Stimulated activated naive B cell treated with anti-CD40 and anti-IgM and Interleukin-4, amounts not matched to agents 10 μg/mL and 1 μg/mL and 100 μg/mL, for 72 hours (primary cell): ENCODE results near the gene TRABD2B.
A peak's percentile ranks its signal among the peaks of the same experiment; 100 is the strongest.

ENCODE experiments used
- ATAC-seq, 2 donors: fragments of 150-1000 bp; cut with Tn5 transposase; replicated peaks; 2 replicates each; pipeline ENCODE4 v1.10.0; 2021; ENCODE audit warnings: moderate library complexity in 1 of 2
- DNase-seq: peaks from one replicate; pipeline ENCODE4 v3.0.0; 2021
- H3K27ac Mint-ChIP-seq: one replicate; pipeline ENCODE4 v1.8.0; 2022; ENCODE audit warnings: mild to moderate bottlenecking, mixed read lengths
- H3K27me3 Mint-ChIP-seq, 2 donors: one replicate each; pipeline ENCODE4 v1.8.0; 2022; ENCODE audit warnings: mixed read lengths in 2 of 2
- H3K36me3 Mint-ChIP-seq, 2 donors: one replicate each; pipeline ENCODE4 v1.8.0; 2022; ENCODE audit warnings: mixed read lengths in 2 of 2, mild to moderate bottlenecking in 1 of 2
- H3K4me1 Mint-ChIP-seq, 2 donors: one replicate each; pipeline ENCODE4 v1.8.0; 2022; ENCODE audit warnings: mixed read lengths in 2 of 2, mild to moderate bottlenecking in 1 of 2
- H3K4me3 Mint-ChIP-seq, 2 donors: one replicate each; pipeline ENCODE4 v1.8.0; 2022; ENCODE audit warnings: mild to moderate bottlenecking in 2 of 2, mixed read lengths in 2 of 2, moderate library complexity in 1 of 2
- H3K9me3 Mint-ChIP-seq, 2 donors: one replicate each; pipeline ENCODE4 v1.8.0; 2022; ENCODE audit warnings: mixed read lengths in 2 of 2, mild to moderate bottlenecking in 1 of 2

Gene TRABD2B

GRCh38 chr1:47865881-47866535 lies 131.2 kb downstream of the TRABD2B start:
- no peak overlapping the region for H3K27ac Mint-ChIP-seq
- H3K27me3 Mint-ChIP-seq: peaks cover 9 to 16% of the 10 kb centered on the region in 2 donors
- H3K9me3 Mint-ChIP-seq: no peaks in the 10 kb centered on the region
- no peak overlapping the region for H3K4me3 Mint-ChIP-seq
- no peaks in the 10 kb centered on the region for H3K4me1 Mint-ChIP-seq
- ATAC-seq: no peak
- H3K36me3 Mint-ChIP-seq: no peaks in the 10 kb centered on the region
- DNase-seq: no peak

DNA sequence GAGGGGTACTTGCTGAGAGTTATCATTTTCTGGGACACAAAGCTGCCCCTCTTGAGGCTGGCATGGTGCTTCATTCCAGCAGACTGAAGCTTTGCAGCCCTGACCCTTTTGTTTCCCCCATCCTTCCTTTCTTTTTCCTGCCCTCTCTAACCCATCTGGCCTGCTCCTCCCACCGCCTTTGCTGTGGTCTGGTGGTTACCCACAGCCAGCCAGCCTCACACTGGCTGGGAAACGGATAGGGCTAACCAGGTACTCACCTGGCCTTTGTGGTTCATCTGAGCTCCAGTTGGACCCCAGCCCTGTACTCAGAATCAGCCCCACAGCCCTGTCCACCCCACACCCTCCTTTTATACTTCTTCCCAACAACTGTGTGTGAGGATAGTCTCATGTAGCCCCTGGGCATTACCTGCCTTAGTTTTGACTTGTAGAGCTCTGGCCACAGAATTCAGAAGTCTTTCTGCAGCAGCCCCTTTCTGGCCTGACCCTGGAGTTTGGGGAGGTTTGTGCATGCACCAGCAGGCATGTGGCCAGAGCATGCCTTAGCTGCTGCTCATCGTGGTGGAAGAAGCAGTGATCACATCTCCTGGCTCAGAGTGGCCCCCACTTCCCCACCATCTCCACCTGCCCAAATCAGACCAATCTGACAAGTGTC lies 138.0 kb downstream of the TRABD2B start:
- Mint-ChIP-seq H3K4me3 (no peak overlapping the region), H3K9me3 (no peaks in the 10 kb centered on the region)

DNA sequence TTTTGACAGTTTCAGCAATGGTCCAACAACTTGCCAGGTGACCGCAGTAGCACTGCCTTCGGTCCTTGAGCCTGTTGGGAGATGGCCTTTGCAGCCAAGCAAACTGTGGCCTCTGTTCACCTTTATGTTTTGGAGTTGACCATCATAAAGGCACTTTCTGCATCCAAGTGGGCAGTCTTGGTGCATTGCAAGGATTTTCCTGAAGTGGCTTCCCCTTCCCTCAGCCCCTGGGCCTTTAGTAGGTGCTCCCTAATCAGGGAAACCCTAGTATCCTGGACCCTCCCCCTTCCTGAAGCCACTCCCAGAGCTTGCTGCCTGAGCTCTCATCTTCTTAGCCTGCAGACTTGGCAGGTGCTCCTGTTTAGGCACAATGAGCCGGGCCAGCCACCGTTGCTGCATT lies 140.2 kb downstream of the TRABD2B start:
- Mint-ChIP-seq H3K27me3 (peaks cover 4 to 11% of the 10 kb centered on the region in 2 donors), H3K36me3 (no peaks in the 10 kb centered on the region), H3K27ac (no peak overlapping the region), H3K4me1 (no peaks in the 10 kb centered on the region), H3K4me3 (no peak overlapping the region), H3K9me3 (no peaks in the 10 kb centered on the region)
- ATAC-seq: no peak
- DNase-seq: no peak

More for the DNA sequence above, 138.0 kb downstream of the TRABD2B start:
- H3K27ac Mint-ChIP-seq: no peak overlapping the region
- DNase-seq: no peak
- no peaks in the 10 kb centered on the region for H3K4me1 Mint-ChIP-seq
- ATAC-seq: no peak
- H3K27me3 Mint-ChIP-seq: peaks cover 4 to 11% of the 10 kb centered on the region in 2 donors
- no peaks in the 10 kb centered on the region for H3K36me3 Mint-ChIP-seq

DNA sequence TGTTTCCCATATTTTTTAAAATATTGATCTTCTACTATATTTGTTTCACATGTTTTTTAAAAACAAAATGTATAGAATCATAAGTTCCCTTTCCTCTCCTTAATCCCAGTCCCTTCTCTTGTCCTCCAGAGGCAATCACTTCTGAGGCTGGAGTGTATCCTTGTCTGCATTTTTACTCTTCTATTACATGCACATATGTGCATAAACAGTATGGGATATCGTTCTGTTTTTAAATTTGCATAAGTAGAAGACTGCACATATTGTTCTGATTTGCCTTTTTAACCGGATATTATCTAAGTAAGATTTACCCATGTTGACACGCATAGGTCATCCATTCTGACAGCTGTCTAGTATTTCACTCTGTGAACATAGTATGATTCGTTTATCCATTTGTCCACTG lies 142.0 kb downstream of the TRABD2B start:
- Mint-ChIP-seq H3K27ac (no peak overlapping the region), H3K4me3 (no peak overlapping the region), H3K36me3 (no peaks in the 10 kb centered on the region), H3K4me1 (no peaks in the 10 kb centered on the region), H3K27me3 (peaks cover 0 to 10% of the 10 kb centered on the region in 2 donors), H3K9me3 (no peaks in the 10 kb centered on the region)
- DNase-seq (no peak), ATAC-seq (no peak)

DNA sequence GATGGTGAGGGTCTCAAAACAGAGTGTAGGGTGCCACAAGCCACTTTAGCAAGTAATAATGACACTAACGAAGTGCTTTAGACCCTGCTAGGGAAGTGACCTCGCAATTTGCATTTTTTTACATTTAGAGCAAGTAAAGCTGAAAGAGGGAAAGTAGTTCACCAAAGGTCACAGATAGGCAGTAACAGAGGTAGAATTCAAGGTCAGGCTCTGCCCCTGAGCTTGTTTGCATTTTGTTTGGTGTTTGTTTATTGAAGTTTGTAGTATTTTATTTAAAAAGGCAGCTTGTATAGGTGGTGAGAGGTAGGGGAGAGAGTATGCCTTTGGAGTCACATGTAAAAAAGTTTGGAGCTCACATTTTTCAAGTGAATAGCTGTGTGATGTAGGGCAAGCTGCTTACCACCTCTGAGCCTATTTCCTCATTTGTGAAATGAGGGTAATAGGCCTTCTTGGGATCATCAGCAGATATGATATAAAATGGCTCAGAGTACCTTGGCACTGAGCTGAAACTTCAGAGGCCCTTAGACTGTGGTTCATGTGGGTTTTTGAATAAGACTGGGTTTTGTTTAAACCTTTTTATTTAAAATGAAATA lies 142.5 kb downstream of the TRABD2B start:
- H3K9me3 Mint-ChIP-seq: no peaks in the 10 kb centered on the region
- ATAC-seq (peak in 1 of 2 donors; percentile 30), DNase-seq (no peak)
- no peak overlapping the region for H3K4me3 Mint-ChIP-seq
- peaks cover 0 to 6% of the 10 kb centered on the region in 2 donors for H3K27me3 Mint-ChIP-seq
- H3K27ac Mint-ChIP-seq: no peak overlapping the region
- H3K4me1 Mint-ChIP-seq: no peaks in the 10 kb centered on the region
- no peaks in the 10 kb centered on the region for H3K36me3 Mint-ChIP-seq

- H3K27ac Mint-ChIP-seq: no peak overlapping the region
Measured at GRCh38 chr1:47853852-47854251, 143.3 kb downstream of the TRABD2B start.

DNA sequence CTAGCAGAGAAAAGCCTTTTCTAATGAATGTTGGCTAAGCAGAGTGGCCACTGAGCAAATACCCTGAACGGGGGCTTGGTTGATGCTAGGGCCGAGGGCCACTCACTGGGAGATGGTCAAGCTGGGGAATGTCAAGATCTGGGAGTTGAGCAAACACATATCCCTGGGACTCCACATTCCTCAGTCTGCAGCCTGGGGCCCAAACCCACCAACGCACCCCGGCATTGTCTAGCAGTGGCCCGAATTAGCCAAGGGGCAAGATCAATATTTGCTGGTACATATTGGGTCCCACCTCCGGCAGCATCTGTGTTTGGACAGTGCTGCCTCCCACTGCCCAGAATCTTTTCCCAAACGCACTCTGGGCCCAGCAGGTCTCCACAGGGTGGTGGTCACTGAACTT lies 144.1 kb downstream of the TRABD2B start:
- no peak for DNase-seq
- Mint-ChIP-seq H3K36me3 (no peaks in the 10 kb centered on the region), H3K27ac (no peak overlapping the region), H3K4me3 (no peak overlapping the region), H3K4me1 (no peaks in the 10 kb centered on the region), H3K9me3 (no peaks in the 10 kb centered on the region), H3K27me3 (no peaks in the 10 kb centered on the region)
- no peak for ATAC-seq

More at GRCh38 chr1:47853852-47854251, 143.3 kb downstream of the TRABD2B start:
- H3K4me3 Mint-ChIP-seq: no peak overlapping the region
- no peaks in the 10 kb centered on the region for H3K9me3 Mint-ChIP-seq
- no peaks in the 10 kb centered on the region for H3K36me3 Mint-ChIP-seq
- H3K4me1 Mint-ChIP-seq: no peaks in the 10 kb centered on the region
- DNase-seq (no peak), ATAC-seq (no peak)
- no peaks in the 10 kb centered on the region for H3K27me3 Mint-ChIP-seq

DNA sequence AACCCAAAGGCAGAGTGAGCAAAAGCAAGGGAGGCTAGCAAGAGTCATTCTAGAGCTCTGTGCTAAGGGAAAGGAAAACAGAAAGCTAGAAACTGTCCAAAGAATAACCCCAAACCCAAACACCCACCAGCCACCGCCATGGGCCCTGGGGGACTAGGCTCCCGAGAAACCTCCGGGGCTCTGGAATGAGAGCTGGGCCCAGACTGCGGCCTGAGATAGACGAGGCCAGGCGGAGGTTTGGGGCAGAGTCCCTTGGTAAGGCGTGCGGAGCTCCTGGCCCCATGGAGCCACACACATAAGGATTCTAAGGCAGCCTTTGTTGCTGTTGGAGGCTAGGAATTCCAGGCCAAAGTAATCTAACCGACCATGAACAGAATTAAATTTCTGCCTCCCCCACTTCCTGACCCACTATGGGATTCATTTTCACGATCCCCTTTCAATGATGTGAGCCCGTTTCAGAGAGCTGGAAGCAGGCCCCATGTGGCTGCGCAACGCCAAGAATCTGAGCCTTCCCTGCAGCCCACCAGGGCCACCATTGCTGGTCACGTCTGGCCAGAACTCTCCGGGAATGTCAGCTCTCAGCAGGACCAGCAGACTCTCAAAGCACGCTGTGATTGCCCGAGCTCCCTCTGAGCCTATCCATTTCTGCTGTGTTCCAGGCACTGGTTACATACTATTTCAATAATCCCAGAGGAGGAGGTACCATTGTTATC lies 145.0 kb downstream of the TRABD2B start:
- H3K4me1 Mint-ChIP-seq: no peaks in the 10 kb centered on the region
- H3K4me3 Mint-ChIP-seq: no peak overlapping the region
- no peak for ATAC-seq
- no peaks in the 10 kb centered on the region for H3K27me3 Mint-ChIP-seq
- H3K36me3 Mint-ChIP-seq: no peaks in the 10 kb centered on the region
- H3K9me3 Mint-ChIP-seq: no peaks in the 10 kb centered on the region
- no peak for DNase-seq
- H3K27ac Mint-ChIP-seq: no peak overlapping the region

DNA sequence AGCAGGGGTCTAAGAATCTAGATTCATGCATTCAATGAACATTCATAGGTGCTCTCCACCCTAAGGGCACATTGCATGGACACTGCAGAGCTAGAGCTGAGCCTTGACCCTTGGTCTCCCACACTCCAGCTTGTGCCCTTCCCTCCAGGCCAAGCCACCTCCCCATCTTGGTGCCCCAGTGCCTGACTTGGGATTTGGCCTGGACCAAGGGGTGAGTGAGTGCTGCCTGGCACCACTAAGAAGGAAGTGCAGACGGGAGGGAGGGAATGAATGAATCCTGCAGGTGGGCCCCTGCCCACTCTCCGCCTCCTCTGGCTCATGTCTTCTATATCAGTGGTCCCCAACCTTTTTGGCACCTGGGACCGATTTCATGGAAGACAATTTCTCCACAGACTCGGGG lies 146.7 kb downstream of the TRABD2B start:
- DNase-seq: no peak
- no peak overlapping the region for H3K4me3 Mint-ChIP-seq
- peaks cover 0 to 4% of the 10 kb centered on the region in 2 donors for H3K27me3 Mint-ChIP-seq
- ATAC-seq: no peak
- no peak overlapping the region for H3K27ac Mint-ChIP-seq
- H3K9me3 Mint-ChIP-seq: no peaks in the 10 kb centered on the region
- no peaks in the 10 kb centered on the region for H3K36me3 Mint-ChIP-seq
- H3K4me1 Mint-ChIP-seq: no peaks in the 10 kb centered on the region

DNA sequence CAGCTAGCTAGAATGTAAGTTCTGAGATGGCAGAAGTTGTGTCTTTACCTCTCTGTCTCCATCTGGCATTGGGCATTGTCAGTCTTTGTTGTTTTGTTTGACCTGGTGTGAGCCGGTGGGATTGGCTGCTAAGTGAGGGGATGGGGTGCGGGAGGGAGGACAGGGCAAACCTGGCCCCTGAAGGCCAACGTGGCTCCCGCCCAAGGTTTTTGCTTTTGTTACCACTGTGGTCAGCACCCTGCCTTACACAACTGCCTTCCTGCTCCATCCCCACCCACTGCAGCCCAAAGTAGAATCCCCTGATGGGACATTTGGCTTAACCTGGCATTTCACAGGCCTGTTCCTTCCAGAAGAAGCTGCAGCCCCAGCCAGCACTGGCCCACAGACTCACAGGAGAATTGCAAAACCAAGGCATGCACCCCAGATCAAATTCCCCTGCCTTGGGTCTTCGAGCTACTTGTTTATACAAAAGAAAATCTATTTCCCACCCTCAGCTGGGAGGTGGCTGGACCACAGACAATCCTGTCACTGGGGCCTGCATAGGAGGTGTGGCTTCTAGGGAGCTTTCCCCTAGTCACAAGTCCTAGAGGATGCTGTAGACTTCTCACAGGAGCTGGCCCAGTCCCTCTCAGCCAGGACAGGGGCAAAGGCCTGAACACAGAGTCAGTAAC lies 147.5 kb downstream of the TRABD2B start:
- H3K4me1 Mint-ChIP-seq: no peaks in the 10 kb centered on the region
- peaks cover 0 to 4% of the 10 kb centered on the region in 2 donors for H3K27me3 Mint-ChIP-seq
- DNase-seq (no peak), ATAC-seq (no peak)
- no peaks in the 10 kb centered on the region for H3K36me3 Mint-ChIP-seq
- no peak overlapping the region for H3K27ac Mint-ChIP-seq
- no peaks in the 10 kb centered on the region for H3K9me3 Mint-ChIP-seq
- H3K4me3 Mint-ChIP-seq: no peak overlapping the region

GRCh38 chr1:47849005-47849521 lies 148.1 kb downstream of the TRABD2B start:
- Mint-ChIP-seq H3K4me3 (no peak overlapping the region), H3K27me3 (peaks cover 0 to 4% of the 10 kb centered on the region in 2 donors), H3K36me3 (no peaks in the 10 kb centered on the region), H3K9me3 (no peaks in the 10 kb centered on the region), H3K4me1 (no peaks in the 10 kb centered on the region), H3K27ac (no peak overlapping the region)
- no peak for DNase-seq
- ATAC-seq: no peak

- Mint-ChIP-seq H3K36me3 (no peaks in the 10 kb centered on the region), H3K4me3 (no peak overlapping the region), H3K9me3 (no peaks in the 10 kb centered on the region), H3K27ac (no peak overlapping the region), H3K27me3 (peaks cover 0 to 10% of the 10 kb centered on the region in 2 donors), H3K4me1 (no peaks in the 10 kb centered on the region)
- DNase-seq (no peak), ATAC-seq (no peak)
Measured at GRCh38 chr1:47847763-47848162, 149.4 kb downstream of the TRABD2B start.

DNA sequence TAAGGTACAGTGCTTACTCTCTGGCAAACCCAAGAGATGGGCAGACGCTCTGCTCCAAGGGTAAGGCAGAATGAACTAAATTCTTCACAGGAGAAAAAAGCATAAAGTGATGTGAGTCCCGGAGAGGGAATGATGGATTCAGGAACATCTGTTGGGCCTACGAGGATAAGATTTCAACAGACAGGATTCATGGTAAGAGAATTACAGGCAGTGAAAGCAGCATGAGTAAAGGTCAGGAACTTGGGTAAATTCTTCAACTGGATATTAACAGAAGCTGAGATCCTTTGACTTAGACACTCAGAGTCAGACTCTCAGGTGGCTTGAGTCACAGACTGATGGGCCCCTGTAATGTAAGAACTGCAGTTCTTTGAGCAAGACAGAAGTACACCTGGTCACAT lies 152.6 kb downstream of the TRABD2B start:
- H3K4me3 Mint-ChIP-seq: no peak overlapping the region
- no peak overlapping the region for H3K27ac Mint-ChIP-seq
- no peaks in the 10 kb centered on the region for H3K36me3 Mint-ChIP-seq
- ATAC-seq (no peak), DNase-seq (no peak)
- no peaks in the 10 kb centered on the region for H3K4me1 Mint-ChIP-seq
- no peaks in the 10 kb centered on the region for H3K9me3 Mint-ChIP-seq
- H3K27me3 Mint-ChIP-seq: peaks cover 0 to 16% of the 10 kb centered on the region in 2 donors
